CD4-positive, alpha-beta T cell treated with Interleukin-10 for 1 hour (primary cell): Measurements from ENCODE around the gene WNT10A.
A peak's percentile ranks its signal among the peaks of the same experiment; 100 is the strongest.
"Not testable (repeated sequence)": the region's sequence is repeated elsewhere in the genome, so short reads cannot be mapped to it uniquely, and the experiment has no call there.

Experiments
- DNase-seq: peaks from one replicate; pipeline ENCODE4 v3.0.0-alpha.2; 2020

WNT10A gene

DNA sequence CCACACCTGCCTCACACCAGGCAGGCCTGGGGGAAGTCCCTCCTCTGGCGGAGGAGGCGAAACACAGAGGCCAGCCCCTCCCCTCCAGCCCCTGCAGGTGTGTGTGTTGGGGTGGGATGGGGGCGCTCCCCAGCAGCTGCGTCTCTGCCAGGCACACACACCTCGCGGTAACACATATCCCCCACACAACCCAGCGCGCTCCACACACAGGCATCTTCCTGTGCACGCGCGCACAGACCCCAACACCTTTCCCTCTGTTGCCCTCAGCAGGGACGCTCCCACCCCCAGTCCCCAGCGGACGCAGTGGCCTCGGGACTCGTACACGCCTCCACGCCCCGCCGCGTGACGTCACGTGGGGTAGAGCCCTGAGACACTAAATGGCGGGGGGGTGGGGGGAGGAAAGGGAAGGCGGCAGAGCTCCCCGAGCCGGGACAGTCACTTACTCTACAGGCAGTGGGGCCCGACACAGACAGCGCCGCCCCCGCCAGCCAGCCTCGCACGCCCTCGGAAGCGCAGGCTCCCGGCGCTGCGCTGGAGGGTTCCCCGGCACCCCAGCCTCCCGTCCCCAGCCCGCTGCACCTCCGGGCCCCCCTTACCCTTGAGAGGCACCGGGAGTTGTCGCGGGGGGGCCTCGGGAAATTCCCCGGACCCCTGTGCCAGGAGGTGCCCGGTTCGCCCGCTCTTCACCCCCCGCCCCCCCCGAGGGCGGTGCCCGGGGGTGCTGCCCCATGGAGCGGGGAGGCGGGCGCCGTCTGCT is at the start of gene WNT10A:
Gene WNT10A (plus strand): TSS at position 751 of the 757 bp plus-strand sequence. CDS start 144 bp downstream, outside the sequence.
- peak; percentile 89 for DNase-seq

DNA sequence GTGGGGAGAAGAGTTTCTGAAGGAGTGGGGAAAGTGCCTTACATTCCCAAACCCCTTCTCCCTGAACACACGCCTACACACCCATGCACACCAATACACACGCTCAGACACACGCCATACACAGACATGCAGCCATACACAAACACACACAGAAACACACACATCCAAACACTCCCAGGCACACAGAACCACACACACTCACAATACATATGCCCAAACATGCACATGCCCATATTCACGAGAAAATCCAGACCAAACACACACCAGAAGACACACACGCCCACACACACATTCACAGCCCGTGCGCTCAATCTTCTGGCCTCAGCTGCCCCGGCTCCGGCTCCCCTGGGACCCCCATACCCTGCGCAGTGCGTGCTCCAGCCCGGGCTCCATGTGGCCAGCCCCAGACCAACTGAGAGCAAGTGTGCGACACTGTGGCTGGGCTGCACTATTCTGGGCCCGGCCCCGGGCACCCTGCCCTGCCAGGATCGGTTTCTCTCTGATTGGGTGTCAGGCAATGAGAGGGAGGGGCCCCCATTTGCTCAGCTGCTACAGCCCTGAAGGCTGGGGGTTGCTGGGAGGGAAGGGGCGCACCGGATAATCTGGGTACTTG is 49.2 kb upstream of the WNT10A start, which contains the start of gene PRKAG3:
Gene PRKAG3 (minus strand): TSS at position 426 of the 613 bp plus-strand sequence.
- no peak for DNase-seq

DNA sequence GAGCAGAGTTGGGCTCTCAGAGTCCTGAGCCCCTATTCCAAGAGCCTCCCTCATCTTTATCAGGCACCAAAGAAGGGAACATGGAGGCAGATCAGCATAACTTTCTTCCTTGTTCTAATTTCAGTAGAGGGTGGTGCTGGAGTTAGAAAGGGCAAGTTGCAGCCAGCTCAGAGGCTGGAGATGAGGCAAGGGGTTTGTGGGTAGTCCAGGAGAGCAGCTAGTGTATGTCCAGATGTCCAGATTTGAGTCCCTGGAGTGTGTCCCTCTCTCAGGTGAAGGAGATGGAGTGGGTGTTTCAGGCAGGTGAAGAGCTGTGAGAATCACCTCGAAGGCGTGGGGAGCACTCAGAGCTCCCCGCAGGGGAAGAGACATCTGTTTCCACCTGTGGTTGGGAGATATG is 48.6 kb upstream of the WNT10A start:
- no peak for DNase-seq

DNA sequence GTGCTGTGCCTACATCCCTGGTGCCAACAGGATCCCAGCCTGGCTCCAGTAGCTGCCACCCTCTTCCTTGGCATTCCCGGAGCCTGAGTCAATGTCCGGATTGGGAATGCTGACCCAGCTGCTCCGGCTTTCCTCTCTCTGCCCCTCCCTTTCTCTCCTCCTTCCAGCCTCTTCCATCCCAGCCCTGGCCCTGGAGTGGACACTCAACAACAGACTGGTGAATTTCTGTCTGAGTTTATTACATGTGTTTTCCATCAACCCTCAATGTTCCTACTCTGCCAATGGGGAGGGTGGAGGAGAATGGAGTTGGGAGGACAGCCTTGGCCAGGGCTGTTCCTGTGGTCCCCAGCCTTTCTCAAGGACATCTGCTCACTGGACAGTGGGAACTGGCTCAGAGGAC is 48.1 kb upstream of the WNT10A start:
- no peak for DNase-seq

DNA sequence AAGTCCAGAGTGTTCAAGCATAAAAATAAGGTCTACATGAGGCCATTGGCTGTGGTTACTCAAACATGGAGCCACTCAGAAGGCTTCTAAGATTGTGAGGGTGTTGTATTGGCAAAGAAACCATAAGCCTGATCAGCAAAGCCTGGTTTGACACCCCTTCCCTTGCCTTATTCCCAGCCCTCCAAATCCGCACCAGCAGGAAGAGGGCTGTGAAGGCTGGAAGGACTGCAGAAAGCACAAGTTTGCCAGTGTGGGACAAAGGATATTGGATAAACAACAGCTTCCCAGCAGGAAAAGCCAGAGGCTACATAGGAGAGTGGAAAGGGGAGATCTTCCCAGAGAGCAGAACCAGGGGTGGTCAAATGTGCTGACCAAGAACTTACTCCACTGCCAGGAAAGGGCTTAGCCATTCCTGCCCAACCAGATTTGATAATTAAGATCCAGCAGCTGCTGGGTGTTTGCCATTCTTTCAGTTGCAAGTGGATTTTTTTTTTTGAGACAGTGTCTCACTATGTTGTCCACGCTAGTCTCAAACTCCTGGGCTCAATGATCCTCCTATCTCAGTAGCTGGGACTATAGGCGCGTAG is 47.5 kb upstream of the WNT10A start:
- no peak for DNase-seq

DNA sequence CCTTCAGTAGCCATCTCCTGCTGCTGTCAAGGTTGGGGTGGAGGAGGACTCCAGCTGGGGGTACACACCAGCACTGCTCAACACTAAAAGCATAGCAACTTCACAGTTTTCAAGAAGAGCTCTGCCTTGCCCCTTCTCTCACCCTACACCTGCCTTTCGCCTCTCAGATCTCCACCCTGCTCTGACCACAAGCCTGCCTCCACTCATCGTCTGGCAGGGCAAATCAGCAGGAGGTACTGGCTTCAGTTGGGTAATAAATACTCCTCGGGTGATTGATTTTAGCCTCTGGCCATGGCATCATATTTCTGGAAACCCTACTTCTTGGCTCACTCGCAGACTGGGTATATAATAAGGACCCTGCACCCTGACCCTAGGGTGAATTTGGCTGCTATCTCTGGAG is 46.0 kb upstream of the WNT10A start:
- no peak for DNase-seq

DNA sequence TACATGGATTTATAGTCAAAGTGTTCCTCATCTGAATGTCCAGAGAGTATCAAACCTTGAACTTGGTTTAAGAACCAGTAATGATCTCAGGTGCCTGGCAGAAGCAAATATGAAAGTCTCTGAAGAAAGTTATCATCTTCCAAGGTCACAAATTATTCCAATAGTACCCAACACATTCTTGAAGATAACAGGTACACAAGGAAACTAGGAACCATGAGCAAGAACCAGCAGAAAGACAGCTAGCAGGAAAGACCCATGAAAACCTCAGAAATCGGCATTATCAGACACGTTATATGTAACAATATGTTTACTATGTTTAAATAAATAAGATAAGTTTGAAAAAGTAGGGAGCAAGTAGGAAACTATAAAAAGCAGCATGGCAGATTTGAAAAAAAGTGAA is 43.2 kb upstream of the WNT10A start:
- no peak for DNase-seq

DNA sequence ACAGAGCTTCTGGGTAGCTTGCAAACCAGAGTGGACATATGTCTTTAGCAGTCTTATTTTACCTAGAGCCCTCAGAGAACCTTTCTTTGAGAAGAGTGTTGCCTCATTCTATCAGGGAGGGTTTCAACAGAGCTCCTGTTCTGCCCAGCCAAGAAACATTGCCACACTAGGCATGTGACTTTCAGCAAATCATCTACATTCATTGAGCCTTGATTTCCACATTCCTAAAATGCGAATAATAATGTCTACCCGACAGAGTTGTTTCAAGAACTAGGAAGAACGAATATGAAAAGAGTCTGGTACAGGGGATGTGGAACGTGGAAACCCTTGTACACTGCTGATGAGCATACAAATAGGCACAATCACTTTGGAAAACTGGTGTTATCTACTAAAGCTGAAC is 41.2 kb upstream of the WNT10A start:
- no peak for DNase-seq

DNA sequence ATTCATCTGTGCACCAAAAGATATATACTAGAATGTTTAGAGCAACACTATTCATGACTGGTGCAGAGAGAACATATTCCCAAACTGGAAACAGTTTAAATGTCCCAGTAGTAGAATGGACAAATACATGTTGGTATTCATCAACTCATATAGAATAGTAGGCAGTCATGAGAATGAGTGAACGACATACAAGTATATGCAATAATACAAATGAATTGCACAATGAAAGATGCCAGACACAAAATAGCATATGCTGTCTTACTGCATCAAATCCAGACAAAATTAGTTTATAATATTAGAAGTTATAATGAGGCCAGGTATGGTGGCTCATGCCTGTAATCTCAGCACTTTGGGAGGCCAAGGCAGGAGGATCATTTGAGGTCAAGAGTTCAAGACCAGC is 40.8 kb upstream of the WNT10A start:
- no peak for DNase-seq

DNA sequence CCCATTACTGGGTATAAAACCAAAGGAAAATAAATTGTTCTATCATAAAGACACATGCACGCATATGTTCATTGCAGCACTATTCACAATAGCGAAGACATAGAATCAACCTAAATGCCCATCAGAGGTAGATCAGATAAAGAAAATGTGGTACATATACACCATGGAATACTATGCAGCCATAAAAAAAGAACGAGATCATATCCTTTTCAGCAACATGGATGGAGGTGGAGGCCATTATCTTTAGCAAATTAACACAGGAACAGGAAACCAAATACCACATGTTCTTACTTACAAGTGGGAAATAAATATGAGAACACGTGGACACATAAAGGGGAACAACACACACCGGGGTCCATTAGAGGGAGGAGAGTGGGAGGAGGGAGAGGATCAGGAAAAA is 36.3 kb upstream of the WNT10A start:
- not testable (repeated sequence) for DNase-seq

DNA sequence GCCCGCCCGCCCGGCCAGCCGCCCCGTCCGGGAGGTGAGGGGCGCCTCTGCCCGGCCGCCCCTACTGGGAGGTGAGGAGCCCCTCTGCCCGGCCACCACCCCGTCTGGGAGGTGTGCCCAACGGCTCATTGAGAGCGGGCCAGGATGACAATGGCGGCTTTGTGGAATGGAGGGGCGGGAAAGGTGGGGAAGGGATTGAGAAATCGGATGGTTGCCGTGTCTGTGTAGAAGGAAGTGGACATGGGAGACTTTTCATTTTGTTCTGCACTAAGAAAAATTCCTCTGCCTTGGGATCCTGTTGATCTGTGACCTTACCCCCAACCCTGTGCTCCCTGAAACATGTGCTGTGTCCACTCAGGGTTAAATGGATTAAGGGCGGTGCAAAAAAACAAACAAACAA is 33.7 kb upstream of the WNT10A start:
- not testable (repeated sequence) for DNase-seq

DNA sequence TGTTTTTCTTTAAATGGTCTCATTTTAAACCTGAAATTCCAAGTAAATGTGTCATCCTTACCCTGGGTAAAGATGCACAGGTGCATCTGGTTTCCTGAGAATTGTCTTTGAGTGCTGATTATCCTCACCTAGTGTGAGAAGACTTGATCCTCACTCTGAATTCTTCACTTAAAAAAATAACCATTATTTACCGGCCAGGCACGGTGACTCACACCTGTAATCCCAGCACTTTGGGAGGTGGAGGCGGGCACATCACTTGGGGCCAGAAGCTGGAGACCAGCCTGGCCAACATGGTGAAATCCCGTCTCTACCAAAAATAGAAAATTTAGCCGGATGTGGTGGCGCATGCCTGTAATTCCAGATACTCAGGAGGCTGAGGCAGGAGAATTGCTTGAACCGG is 30.9 kb upstream of the WNT10A start:
- no peak for DNase-seq

DNA sequence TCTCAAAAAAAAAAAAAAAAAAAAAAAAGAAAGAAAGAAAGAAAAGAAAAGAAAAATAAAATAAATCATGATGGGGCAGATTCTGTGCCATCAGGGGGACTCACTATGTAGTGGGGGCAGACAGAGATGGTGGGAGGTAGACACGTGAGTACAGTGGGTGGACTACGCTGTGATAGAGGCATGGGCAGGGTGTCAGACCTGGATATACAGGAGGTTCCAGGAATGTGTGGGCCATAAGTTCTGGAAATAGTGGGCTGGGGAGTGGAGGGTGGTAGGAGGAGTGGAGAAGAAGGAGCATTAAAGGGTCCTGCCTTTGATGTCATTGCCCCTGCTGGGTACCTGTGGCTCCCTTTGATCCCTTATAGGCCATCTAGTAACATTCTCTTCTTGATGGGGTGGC is 29.9 kb upstream of the WNT10A start:
- no peak for DNase-seq

DNA sequence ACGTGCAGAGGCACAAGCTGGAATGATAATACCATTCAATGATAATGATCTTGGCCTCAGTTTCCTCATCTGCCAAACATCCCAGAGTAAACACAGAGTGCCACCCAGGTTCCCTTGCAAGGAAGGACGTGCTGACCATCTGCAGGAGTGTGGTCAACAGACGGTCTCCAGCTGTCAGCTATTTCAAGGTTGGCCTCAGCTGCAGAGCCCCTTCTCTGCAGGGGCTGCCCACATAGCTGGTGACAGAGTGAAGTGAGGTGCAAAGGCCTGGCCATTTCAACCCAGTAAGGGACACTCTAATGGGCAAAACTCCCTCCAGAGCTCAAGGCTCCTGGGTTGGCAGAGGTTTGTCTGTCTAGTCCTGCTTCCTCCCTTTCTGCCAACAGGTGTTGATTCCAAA is 29.4 kb upstream of the WNT10A start:
- no peak for DNase-seq

DNA sequence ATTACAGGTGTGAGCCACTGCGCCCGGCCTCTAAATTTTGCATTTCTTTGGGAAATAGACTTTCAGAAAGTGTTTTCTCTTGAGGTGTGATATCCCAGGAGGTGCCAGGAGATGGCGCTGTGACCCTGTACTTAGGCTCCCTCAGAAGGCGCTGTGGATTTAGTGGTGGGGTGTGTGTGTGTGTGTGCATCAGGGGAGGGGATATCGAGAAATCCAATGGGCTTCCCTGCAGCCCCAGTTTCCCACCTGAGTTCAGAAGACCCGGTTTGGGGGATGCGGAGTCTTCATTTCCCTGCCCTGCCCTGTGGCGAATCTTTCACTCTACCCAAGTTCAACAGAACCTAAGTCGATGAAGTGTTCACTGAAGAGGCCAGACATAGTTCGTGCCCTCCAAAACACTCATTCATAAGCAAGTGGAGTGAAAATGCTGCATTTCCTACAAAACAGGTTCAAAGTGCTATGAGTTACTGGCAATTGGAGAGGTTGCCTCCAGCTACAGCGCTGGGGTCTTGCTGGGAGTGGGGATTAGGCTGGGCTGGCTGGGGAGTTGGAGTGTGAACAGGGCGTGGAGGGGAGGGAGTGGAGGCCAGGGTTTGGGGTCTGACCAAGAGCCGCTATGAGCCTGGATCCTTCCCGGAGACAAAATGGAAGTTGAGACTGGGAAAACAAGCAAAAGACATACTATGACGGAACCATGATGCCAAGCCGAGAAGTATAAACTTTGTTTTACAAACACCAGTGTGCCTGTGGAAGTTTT is 27.6 kb upstream of the WNT10A start:
- DNase-seq = peak; percentile 69

DNA sequence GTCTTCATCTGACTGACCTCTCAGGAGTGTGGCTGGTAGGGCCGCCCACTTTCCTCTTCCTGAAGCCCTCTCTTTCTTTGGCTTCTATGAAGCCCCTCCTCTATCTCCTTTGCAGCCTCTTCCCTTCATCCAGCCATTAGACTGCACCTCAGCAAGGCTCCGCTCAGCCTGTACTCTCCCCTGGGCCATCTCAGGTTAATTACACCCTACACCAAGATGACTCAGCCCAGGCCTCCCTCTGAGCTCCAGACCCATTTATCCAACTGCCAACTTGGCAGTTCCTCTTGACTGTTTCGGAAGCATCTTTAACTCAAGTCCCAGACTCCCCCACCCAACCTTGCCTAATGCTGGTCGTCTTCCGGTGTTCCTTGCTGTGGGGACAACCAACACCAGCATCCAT is 26.9 kb upstream of the WNT10A start:
- DNase-seq = no peak

DNA sequence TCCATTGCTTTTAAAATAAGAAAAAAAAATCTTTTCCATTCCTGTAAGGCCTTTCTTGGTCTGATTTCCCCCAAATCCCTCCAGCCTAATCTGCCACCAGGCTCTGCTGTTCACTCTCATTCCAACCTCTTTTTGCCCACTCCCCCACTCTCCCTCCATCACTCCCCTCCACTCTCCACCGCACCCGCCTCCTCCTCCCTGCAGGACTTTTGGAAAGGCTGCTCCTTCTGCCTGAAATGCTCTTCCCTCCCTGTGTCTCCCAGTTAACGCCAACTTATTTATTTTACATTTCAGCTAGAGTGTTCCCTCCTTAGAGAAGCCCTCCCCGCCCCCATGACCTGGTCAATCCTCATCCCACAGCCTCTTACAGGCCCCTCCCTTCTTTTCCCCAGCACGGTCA is 25.8 kb upstream of the WNT10A start:
- no peak for DNase-seq

DNA sequence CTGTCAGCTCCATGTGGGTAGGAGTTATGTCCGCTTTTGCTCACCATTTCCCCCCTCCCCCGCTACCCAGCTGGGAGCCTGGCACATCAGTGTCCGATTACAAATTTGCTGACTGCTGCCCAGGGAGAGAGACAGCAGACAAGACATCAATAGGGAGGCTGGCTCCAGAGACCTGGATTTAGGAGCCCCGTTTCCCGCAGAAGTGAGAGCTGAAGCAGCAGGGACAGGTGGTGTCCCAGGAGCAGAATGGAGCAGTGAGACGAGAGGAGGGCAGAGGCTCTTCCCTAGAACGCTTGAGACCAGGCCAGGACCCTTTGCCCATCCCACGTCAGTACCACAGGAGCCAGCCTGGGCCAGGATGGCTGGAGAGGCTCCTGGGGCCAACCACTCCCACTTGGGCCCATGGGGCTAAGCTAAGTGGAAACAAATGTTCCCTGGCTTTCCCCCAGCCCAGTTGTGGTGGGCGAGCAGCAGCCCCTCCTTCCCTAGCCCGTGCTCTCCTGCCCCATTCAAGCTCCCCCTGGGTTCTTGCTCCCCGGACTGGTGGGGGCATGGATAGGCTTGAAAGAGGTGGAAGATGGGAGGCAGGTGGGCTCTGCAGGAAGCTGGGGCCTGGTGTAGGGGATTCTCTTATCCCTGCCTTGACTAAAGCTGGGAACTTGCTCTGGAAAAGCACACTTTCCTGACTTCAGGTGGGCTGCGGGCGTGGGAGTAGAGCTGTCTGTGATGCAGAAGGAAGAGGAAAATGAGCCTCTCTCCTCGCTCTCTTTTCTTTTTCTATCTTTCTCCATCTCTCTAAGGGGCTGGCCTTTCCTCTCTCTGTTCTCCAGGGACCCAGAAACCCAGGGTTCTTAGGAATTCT is 25.1 kb upstream of the WNT10A start:
- DNase-seq = no peak

DNA sequence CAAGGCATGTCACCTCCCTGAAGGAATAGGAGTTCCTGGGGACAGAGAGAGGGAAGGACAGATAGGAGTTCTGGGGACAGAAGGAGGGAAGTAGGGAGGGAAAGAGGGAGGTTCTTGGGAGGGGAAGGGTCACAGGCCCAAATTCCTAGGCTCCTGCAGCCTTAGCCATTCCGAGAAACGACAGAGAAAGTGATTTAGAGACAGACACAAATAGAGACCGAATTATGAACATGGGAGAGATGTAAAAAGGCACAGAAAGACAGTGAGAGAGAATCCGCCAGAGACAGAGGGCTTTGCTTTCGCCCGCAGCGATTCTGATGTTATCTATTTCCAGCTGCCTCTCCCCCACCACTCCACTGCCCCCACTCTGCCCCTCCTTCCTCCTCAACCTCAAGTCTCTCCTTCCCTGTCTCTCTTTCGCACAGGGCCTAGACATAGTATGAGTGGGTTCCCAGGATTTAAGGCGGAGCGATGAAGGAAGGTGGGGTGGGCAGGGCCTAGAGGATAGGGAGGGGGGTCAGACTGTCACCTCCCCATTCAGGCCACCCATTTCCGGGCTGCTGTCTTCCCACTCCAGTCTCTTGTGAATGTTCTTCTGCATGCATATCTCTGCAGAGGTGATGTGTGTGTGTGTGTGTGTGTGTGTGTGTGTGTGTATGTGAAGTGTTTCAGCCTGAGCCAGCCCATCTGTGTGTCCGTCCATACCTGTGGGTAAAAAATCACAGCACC is 24.3 kb upstream of the WNT10A start:
- no peak for DNase-seq

DNA sequence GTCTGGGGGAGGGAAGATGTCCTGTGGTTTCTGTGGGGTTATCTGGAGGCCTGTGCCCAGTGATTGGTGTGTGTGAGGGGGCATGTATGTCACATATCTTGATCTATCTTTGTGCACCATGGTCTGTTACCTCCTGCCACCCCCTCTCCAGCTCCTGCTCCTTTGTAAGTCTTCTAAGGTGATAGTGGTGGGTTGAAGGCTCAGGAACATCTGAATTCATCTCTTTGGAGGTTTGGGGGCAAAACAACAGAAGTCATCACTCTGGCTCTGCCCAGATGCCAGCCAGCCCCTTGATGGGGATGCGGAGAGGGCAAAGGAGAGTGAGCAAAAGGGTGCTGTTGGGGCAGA is 23.8 kb upstream of the WNT10A start:
- no peak for DNase-seq

DNA sequence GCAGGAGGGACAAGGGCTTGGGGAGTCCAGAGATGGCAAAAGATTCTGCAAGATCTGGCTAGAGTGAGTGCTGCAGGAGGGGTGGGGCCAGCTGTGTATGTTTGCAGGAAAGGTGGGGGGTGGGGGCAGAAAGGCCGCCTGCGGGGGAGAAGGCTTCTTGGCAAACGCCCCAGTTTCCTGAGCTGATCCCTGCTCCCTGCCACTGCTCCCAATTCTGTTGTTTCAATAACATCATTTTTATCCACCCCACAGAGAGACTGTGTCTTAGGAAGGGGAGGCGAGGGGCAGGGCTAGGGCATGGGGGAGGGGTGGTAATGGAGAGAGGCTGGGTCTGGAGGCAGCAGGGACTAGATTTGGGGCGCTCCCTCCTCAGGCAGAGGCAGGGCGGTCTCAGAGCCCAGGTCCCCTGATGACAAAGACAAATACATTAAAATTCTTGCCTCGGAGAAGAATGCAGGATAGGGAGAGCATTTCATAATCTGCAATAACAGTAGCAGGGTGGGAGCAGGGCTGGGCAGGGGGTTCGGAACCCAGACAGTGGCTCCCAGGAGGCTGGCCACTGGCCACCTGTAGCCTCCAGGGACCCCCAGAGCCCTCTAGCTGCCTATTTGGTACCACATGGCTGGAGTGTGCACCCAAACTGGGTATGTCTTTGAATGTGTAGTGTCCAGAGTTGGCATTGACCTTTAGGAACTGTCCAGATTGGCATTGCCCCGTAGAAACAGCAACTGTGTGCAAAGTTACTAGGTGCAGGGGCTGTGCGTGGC is 23.1 kb upstream of the WNT10A start:
- no peak for DNase-seq
